PC-9 (cell line): ENCODE data around the gene SLC9A3.

Source experiments
- CTCF ChIP-seq: fragments of 200-600 bp; sonication (generic); conservative IDR thresholded peaks from 2 replicates; pipeline ENCODE4 v1.6.1; 2017; ENCODE audit warnings: mixed run types, antibody characterized with exemption, mild to moderate bottlenecking, moderate library complexity
- EZH2 ChIP-seq: fragments of 200-600 bp; sonication (generic); IDR thresholded peaks from 2 replicates; pipeline ENCODE4 v1.8.0; 2017; ENCODE audit warnings: antibody characterized with exemption, low read depth

GRCh38 chr5:532521-533242, 8.4 kb upstream of the SLC9A3 start:
- TF ChIP-seq CTCF = no peak
- TF ChIP-seq EZH2 = no peak
